Measurements from ENCODE around the gene RBPJL.

- TF ChIP-seq, protein P1, sequence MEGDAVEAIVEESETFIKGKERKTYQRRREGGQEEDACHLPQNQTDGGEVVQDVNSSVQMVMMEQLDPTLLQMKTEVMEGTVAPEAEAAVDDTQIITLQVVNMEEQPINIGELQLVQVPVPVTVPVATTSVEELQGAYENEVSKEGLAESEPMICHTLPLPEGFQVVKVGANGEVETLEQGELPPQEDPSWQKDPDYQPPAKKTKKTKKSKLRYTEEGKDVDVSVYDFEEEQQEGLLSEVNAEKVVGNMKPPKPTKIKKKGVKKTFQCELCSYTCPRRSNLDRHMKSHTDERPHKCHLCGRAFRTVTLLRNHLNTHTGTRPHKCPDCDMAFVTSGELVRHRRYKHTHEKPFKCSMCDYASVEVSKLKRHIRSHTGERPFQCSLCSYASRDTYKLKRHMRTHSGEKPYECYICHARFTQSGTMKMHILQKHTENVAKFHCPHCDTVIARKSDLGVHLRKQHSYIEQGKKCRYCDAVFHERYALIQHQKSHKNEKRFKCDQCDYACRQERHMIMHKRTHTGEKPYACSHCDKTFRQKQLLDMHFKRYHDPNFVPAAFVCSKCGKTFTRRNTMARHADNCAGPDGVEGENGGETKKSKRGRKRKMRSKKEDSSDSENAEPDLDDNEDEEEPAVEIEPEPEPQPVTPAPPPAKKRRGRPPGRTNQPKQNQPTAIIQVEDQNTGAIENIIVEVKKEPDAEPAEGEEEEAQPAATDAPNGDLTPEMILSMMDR (IDR thresholded peaks at IDR 0.05; ENCODE audit: low read length) = no peak
- no peak for TF ChIP-seq EZH2 (optimal IDR thresholded peaks at IDR 0.05; ENCODE audit: low read depth, low read length)
- no peak for TF ChIP-seq EZH2phosphoT487 (IDR thresholded peaks at IDR 0.05; ENCODE audit: low read length)
Measured at GRCh38 chr20:45288376-45288775, 18.3 kb upstream of the RBPJL start.

Data from MM.1S (cell line).